GM19328 (cell line): Measurements from ENCODE around the gene NR2E3.
"Not testable (repeated sequence)": the region's sequence is repeated elsewhere in the genome, so short reads cannot be mapped to it uniquely, and the experiment has no call there.

Experiments
- ATAC-seq: cut with Tn5 transposase; IDR thresholded peaks from one replicate; pipeline ENCODE4 v1.9.1; 2021; ENCODE audit warnings: mild to moderate bottlenecking, moderate library complexity; ENCODE audit not compliant: unreplicated experiment

The NR2E3 gene

DNA sequence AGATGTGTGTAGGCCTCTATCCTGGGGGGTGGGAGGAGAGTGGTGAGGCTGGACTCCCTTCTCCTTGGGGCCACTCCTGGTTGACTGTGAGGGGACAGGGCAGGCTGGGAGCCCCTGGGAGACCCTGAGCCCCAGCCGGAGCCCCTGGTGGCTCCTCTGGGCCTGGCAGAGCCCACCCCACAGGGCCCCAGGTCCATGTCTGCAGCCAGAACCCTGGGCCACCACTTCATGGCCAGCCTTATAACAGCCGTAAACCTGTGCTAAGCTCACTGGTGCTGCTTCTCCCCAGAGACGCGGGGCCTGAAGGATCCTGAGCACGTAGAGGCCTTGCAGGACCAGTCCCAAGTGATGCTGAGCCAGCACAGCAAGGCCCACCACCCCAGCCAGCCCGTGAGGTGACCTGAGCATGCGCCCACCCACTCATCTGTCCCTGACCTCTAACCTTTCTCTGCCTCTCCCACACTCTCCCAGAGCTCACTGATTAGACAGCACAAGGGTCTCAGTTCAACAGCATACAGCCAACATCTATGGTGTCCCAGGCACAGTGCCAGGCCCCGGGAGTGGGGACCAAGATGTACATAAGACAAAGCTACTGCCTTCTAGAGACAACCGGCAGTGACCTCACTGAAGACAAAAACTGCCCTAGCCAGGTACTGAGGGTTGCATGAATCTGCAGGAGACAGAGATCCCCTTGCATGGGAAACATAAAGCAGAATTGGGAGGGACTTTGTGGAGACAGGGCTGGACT is 3.5 kb downstream of the NR2E3 start:
- ATAC-seq = no peak

DNA sequence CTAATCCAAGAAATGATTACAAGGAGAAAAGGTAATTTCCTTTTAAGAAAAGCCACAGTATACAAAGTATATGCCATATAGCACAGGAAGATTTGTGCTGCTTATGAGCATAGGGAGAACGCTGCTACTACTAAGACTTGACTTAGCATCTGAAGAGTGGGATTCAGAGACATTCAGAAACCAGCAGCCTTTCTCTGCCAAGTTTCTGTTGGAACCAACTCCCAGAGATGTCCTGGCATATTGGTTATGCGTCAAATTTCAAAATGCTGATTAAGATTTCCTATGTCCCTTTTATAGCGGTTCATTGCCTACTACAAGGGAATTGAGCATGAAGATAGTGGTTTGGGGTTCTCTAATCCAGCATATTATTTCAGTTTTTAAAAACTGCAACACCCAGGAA is 4.9 kb downstream of the NR2E3 start:
- ATAC-seq = no peak

DNA sequence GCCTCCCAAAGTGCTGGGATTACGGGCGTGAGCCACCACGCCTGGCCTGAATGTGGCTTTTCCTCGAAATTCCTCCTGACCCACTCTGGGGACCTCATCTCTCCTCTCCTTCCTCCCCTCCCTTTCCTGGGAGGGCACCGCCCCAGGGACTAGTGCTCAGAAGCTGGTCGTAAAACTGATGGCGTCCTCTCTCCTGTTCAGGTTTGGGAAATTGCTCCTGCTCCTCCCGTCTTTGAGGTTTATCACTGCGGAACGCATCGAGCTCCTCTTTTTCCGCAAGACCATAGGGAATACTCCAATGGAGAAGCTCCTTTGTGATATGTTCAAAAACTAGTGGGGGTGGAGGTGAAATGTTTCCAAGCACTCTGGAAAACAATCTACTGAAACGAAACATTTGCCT is 7.0 kb downstream of the NR2E3 start:
- ATAC-seq = no peak

DNA sequence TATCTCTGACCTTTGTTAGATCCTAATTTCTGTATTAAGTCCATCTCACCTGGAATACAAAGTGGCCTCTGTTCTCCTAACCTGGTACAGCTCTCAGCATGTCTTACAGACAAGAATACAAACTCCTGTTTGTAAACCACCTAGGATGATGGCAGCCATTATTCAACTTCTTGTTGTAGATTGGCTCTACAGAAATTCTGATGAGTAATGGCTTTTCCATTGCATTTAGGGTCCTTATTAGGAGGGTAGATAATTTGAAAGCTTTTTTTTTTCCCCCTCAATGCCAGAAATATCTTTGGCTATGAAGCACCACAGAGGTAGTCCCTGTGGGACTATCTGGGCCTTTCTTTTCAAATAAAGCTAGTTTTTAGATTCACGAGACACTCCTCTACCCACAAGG is 9.8 kb downstream of the NR2E3 start:
- no peak for ATAC-seq

DNA sequence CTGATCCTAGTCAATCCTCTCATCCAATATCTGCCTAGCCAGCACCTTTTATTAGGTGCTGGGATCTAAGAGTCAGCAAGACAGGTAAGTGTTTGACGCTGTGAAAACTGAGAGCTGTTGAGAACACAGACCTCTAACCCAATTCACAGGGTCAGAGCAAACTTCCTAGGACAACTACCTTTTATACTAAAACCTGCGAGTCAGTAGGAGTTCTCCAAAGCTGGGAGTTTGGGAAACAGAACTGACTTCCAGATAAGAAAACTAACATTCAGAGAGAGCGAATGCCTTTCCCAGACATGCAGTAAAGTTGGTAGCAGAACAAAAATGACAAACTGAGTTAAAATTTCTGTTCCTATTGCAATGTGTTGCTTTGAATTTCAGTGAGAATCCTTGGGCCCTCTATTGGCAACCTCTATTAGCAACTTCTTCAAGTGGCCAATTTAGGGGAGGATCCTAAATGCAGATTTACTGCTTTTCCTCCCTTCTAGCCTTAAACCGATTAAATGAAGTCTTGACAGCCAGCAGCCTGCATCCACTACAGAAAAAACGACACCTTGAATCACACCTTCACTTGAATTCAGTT is 11.3 kb downstream of the NR2E3 start:
- ATAC-seq = no peak

DNA sequence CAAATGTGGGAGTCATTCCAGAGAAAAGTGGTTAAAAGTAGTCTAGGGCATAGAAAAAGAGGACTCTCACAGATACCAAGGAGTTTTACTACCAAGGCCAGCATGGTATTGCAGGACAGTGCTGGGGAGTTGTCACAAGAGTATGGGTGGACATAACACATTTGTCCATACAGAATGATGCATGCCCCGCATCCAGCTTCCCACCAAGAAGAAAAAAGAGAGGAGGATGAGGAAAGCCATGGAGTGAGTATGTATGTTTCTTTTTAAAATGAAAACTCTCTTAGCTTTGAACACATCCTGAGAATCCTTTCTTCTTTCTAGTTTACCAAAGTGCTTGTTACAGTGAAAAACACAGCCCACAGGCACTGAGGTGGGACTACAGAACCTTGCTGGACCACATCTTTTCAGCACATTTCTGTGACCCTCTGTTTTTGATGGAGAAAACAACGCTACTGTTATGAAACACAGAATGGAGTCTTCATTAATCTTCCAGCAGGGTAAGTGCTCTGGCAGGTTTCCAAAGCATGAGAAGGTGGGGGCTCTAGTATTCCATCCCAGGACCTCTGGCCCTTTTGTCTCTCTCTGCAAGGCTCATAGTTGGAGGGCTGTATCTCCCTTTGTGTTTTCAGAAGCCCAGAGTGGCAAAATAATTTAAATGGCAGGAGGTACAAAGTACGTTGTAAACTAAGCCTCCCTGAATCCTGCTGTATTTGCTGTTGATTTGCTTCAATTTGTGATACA is 12.7 kb downstream of the NR2E3 start:
- no peak for ATAC-seq

DNA sequence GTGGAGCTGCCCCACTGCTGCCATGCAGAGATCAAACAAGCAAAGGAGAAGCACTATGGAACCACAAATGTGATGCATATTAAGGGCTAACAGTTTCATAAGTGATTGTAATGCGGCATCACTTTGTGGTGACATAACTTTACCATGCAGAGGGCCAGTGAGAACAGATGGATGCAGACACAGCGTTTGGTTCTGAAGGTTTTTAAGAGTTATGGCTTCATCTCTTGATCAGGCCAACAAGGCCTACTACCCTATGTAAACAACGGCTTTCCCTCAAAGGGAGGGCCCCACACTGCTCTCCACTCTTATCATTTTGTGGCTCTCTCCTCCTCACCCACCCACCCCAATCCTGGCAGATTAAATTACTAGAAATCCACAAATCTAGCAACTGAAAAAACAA is 13.4 kb downstream of the NR2E3 start:
- no peak for ATAC-seq

DNA sequence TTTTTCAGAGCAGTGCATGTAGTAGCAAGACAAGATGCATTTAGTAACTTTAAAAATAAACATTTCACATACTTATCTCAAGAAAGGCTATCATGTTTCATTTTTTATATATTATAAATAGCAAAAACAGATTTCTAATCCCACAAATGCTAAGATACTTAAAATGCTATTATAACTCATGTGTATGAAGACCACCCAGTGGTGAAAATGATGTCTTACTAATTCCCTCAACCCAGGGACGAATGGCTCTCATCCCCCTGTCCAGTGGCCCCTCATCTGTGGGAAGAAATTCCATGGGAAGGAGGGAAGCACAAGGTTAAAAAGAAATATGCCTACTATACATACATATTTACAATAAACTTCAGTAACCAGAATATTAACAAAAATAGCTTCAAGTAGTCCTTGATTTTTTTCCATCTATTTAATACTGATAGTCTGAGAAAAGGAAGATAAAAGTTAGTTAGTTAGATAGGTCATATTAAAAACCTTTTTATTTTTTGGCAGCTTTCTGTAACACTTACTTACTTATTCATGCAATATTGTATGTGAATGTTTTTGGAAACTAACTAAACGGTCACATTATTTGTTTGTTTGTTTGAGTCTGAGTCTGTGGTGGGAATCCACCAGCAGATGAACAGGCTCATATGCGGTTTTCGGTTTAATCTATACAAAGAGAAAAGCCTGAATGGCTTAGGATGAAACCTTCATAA is 14.8 kb downstream of the NR2E3 start:
- ATAC-seq = no peak

DNA sequence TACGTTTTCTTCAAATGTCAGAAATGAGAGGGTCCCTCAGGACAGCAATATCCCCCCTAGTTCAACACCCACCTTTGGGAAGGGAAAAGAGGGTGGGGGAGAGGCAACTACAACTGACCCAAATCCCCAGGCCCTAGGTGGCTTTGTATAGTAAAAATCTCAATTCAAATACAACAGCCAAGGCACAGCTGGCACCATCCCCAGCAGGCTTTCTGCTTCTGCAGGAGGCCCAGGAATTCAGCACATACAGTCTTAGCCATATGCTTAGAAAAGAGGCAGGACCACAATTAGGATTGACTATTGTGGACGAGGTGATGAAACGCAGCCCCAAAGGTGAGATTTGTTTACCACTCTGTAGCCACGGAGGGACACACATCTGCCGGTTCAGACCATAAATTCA is 15.8 kb downstream of the NR2E3 start:
- ATAC-seq = no peak

DNA sequence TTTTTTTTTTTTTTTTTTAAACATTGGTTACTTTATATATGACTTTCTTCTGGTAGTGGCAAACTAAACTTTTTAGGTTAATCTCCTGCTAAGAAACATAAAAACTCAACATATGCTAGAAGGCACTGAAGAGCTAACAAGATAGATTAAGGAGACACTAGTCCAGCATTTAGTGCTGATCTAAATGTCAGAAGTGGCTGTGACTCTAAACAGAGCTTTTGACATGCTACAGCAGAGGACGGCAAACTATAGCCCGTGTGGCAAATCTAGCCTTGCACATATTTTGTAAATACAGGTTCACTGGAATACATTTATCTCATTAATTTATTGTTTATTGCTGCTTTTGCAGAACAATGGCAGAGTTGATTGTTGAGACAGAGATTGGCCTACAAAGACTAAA is 20.6 kb downstream of the NR2E3 start:
- no peak for ATAC-seq

DNA sequence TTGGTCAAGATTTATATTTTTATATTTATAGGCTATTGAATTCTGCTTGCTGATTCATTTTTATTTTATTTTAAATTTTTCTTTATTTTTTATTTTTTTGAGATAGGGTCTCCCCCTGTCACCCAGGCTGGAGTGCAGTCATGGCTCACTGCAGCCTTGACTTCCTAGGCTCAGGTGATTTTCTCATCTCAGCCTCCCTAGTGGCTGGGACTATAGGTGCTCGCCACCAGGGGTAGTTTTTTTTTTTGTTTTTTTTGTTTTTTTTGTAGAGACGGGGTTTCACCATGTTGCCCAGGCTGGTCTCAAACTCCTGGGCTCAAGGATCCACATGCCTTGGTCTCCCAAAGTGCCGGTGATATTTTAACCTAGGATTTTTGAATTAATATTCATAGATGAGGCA is 31.2 kb downstream of the NR2E3 start:
- no peak for ATAC-seq

DNA sequence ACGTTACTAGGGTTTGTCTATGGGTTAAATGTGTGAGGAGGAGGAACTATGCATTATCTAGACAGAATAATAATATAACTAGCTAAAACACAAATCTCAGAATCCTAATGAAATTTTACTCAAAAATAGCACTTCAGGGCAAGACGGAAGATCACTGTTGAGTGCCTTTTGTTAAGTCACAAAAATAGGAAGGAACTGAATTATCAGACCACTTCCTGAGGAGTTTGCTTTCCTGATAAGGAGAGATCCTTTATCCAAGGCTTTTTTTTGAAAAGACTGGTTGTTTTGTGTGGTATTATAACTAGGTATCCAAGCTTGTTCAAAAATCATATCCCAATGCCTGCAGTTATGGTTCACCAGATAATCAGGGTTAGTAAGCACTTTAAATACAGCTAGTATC is 34.6 kb downstream of the NR2E3 start:
- ATAC-seq = no peak

DNA sequence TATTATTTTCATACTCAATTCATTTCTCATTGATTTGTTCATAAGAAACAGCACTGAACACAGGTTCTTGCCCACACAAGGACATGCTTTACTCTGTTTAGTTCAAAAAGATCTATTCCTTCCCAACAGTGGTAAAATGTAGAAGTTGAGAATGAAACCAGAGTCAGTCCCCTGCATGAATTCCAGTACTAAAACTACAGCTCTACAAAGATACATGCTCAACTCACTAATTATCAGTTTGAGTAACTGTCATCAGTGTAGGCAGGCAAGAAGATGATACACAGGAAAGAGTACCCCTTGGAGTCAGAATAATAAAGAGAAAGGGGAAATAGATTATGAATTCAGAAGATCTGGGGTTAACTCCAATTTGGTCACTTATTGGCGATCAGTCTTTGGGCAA is 43.2 kb downstream of the NR2E3 start:
- ATAC-seq = no peak

DNA sequence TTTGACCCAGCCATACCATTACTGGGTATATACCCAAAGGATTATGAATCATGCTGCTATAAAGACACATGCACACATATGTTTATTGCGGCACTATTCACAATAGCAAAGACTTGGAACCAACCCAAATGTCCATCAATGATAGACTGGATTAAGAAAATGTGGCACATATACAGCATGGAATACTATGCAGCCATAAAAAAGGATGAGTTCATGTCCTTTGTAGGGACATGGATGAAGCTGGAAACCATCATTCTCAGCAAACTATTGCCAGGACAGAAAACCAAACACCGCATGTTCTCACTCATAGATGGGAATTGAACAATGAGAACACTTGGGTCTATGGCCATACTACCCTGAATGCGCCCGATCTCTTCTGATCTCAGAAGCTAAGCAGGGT is 47.9 kb downstream of the NR2E3 start:
- not testable (repeated sequence) for ATAC-seq
